TTC549 (cell line): Measurements from ENCODE around the gene KCNJ6.

ENCODE experiments used
- FAIRE-seq: peaks from 2 replicates; lab custom pipeline; 2012; peaks lifted over from hg19 to GRCh38; lab: Jason Lieb, UNC

The KCNJ6 gene

DNA sequence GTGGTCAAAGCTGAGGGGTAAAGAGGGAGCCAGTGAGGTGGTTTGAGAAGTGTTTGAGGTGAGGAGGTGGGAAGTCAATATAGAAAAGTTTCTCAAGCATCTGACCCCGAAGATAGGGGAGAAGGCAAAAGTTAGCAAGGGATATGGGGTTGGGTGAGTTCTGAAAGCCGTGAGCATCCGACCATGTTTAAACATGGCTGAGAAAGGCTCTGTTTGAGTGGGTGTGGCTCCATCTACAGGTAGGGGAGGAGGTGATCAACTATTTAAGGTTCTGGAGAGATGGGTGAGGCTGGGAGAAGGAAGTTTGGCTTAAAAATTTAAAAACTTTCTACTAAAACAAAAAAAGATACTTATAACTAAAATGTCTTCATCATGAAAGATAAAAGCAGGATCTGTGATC lies 273.8 kb downstream of the KCNJ6 start:
- no peak for FAIRE-seq

DNA sequence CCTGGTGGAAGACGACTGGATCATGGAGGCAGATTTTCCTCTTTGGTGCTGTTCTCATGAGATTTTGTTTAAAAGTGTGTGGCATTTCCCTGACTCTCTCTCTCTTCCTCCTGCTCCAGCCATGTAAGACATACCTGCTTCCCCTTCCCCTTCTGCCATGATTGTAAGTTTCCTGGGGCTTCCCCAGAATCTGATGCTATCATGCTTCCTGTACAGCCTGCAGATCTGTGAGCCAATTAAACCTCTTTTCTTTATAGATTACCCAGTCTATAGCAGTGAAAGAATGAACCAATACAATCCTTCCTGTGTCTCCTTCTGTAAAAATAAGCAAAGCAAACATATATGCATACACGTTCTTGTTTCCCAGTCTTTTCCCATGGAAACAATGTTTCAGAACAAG lies 276.5 kb downstream of the KCNJ6 start:
- FAIRE-seq = no peak

- FAIRE-seq = no peak
These were observed 280.0 kb downstream of the KCNJ6 start for GRCh38 chr21:37636152-37636860.

- no peak for FAIRE-seq
These were observed 284.7 kb downstream of the KCNJ6 start for GRCh38 chr21:37631319-37632117.

GRCh38 chr21:37630872-37631271 lies 285.4 kb downstream of the KCNJ6 start:
- no peak for FAIRE-seq

DNA sequence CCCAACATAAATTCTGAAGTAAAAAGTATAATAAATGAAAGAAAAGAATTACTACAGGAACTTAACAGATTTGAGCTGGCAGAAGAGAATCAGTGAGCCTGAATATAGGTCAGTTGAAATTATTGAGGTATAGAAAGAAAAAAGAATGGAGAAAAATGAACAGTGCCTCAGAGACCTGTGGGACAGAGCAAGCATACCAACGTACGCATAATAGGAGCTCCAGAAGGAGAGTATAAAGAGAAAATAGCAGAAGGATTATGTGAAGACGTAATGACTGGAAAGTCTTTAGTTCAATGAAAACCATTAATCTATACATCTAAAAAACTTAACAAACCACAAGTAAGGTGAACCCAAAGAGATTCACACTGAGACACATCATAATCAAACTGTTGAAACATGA lies 287.9 kb downstream of the KCNJ6 start:
- no peak for FAIRE-seq

- FAIRE-seq = no peak
These were observed 288.7 kb downstream of the KCNJ6 start for GRCh38 chr21:37627561-37627960.

DNA sequence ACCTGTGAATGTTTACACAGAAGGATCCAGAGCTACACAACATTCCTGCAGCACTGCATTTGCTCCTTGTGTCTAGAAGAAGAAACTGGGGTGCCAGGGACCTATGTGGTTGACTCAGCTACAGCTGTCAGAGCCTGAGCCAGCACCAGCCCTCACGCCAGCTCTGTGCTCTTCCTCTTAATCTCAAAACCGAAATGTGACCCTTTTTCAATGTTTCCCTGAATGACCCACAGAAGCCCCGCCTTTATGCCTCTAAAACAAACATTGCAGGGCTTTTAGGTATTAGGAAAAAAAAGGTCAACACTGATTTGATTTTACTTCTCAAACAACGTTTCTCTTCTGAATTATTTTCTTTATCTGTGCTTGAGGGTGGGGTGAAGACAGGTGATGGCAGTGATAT lies 289.2 kb downstream of the KCNJ6 start:
- FAIRE-seq = no peak

DNA sequence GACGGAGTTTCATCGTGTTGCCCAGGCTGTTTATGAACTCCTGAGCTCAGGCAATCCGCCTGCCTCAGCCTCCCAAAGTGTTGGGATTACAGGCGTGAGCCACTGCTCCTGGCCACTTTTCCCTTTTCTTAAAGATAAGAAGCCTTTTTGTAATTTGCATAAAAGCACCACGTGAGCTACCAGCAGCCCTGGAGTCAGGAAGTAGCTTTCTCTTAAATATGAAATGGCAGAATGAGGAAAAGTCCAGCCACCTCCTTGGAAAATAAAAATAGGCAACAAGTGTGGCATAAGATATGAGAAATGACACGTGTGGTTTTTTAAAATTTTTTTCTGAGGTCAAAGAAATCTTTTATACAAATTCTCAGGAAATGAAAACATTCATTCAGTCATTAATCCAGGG lies 289.9 kb downstream of the KCNJ6 start:
- no peak for FAIRE-seq

DNA sequence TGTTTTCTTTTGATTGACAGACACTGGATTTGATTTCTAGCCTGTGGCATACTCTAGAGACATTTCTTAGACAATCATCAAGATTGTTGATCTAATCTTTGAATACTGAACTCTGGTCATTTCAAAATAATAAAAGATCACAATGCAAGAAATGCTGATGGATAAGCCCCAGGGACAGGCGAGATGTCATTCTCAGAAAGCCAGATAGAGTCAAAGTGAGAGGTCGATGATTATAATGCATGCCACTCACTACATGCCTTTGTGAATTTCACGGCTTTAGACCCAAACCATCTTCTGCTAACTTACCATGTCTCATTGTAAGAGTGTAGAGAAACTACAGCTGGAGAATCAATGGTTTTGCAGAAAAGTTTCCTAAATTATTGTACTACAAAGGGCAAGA lies 292.6 kb downstream of the KCNJ6 start:
- no peak for FAIRE-seq

GRCh38 chr21:37623183-37623582 lies 293.1 kb downstream of the KCNJ6 start:
- no peak for FAIRE-seq

DNA sequence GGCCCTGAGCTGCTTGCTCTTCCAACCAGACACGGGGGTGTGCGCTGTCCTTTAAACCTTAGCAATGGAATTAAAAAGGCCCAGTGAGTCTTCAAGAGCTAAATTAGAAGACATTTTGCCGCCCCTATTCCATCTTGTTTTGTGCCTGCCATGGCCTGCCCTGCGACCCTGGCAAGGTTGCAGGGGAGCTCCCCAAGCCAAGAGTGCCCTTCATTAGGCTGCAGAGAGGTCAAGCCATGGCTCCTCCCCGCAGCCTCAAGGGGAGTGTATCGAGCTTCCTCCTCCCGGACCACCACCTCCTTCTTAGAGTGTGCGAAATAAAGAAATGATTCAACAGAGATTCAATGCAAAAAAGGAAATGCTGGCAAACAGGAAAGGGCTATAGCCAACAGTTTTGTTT lies 293.5 kb downstream of the KCNJ6 start:
- no peak for FAIRE-seq

GRCh38 chr21:37620401-37620800 lies 295.9 kb downstream of the KCNJ6 start:
- FAIRE-seq = no peak

DNA sequence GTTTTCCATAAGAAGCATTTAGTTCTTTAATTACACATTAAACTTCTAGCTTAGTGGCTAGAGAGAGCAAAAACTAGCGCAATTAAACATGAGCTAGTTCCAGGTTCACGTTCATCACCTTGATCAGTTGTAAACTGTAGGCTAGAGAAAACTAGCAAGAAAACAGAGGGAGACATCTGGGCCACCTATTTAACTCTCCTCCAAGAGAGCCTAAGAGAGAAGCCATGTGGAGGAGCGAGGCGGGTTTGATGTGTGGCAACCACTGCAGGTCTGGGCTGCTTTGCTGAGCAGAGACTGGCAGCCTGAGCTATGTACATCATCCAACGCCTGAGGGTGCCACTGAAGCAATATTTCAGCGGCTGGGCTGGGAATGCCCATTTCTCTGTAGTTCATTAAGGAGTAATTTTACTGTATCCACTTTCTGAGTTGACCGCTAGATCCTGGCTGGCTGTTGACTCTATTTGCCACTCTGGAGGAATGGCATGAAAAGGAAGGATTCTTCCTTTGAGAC lies 296.7 kb downstream of the KCNJ6 start:
- no peak for FAIRE-seq

DNA sequence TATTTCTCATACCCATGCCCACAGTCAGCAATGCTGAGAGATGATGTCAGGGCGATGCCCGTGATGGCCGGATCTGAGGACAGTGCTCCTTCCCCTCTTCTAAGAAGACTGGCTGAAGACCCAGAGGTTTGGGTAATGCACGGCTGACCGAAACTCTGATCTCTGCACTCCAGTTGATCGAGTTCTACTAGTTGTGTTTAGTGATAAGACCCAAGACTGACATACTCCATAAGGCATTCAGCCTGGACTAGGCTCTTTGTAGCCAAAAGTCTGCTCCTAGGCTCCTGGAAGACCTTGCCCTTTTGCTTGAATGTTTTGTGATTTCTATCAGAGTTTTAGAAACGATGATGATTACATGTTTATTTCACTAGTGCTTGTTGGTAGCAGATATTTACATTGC lies 298.2 kb downstream of the KCNJ6 start:
- no peak for FAIRE-seq

- FAIRE-seq = no peak
These were observed 300.3 kb downstream of the KCNJ6 start for GRCh38 chr21:37615962-37616361.

- no peak for FAIRE-seq
These were observed 301.8 kb downstream of the KCNJ6 start for GRCh38 chr21:37614351-37614875.

GRCh38 chr21:37607081-37607480 lies 309.2 kb downstream of the KCNJ6 start:
- FAIRE-seq = no peak

DNA sequence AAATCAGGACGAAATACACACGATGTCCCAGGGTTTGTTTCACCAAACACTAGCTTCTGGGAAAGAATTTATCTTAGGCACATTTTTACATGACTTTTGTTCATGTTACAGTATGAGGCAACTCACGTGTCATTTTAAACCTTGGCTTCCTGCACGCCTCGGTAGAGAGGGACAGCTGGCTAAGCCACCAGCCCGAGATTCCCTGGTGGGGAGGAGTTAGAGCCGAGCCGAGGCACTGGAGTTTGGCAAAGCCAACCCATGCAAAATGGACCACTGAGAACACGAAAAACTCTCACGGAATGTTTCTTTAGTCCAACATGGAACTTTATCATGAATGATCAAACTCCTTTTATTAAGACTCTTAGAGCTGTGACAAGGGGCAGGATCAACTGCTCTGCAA lies 309.7 kb downstream of the KCNJ6 start:
- no peak for FAIRE-seq

DNA sequence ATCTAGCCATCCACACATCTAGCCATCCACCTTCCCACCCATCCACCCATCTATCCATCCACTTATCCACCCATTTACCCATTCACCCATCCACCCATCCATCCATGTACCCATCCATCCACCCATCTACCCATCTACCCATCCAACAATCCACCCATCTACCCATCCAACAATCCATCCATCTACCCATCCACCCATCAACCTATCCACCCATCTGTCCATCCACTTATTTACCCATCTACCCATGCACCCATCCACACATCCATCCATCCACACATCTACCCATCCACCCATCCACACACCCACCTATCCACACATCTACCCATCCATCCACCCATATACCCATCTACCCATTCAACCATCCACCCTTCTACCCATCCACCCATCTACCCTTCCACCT lies 311.3 kb downstream of the KCNJ6 start:
- no peak for FAIRE-seq

GRCh38 chr21:37603129-37603528 lies 313.1 kb downstream of the KCNJ6 start:
- FAIRE-seq = no peak

DNA sequence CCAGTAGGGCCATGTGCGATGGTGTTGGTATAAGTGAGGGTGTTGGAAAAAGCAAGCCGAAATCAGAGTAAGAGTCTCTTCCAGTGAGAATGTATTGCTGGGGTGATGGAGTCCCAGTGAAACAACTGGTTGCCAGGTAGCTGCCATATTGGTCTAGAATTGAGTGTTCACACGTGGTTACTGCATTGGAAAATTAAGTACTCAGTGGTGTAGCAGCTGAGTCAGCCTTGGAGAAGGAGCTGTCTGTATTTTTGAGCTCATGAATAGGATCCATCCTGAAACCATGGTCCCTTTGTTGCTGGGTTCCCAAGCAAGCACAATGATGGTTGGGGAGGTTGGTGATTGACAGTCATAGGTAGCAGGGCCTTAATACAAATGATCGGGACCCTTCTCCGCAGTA lies 314.3 kb downstream of the KCNJ6 start:
- no peak for FAIRE-seq

- FAIRE-seq = no peak
These were observed 315.2 kb downstream of the KCNJ6 start for GRCh38 chr21:37601027-37601426.

GRCh38 chr21:37595944-37596343 lies 320.3 kb downstream of the KCNJ6 start:
- FAIRE-seq = no peak
